GM19397 (cell line): ENCODE results near the gene DDIAS.
A peak's percentile ranks its signal among the peaks of the same experiment; 100 is the strongest.
"Not testable (repeated sequence)": the region's sequence is repeated elsewhere in the genome, so short reads cannot be mapped to it uniquely, and the experiment has no call there.

ENCODE experiments used
- ATAC-seq: cut with Tn5 transposase; IDR thresholded peaks from one replicate; pipeline ENCODE4 v1.9.1; 2021; ENCODE audit warnings: mild to moderate bottlenecking, moderate library complexity; ENCODE audit not compliant: unreplicated experiment

DDIAS gene

DNA sequence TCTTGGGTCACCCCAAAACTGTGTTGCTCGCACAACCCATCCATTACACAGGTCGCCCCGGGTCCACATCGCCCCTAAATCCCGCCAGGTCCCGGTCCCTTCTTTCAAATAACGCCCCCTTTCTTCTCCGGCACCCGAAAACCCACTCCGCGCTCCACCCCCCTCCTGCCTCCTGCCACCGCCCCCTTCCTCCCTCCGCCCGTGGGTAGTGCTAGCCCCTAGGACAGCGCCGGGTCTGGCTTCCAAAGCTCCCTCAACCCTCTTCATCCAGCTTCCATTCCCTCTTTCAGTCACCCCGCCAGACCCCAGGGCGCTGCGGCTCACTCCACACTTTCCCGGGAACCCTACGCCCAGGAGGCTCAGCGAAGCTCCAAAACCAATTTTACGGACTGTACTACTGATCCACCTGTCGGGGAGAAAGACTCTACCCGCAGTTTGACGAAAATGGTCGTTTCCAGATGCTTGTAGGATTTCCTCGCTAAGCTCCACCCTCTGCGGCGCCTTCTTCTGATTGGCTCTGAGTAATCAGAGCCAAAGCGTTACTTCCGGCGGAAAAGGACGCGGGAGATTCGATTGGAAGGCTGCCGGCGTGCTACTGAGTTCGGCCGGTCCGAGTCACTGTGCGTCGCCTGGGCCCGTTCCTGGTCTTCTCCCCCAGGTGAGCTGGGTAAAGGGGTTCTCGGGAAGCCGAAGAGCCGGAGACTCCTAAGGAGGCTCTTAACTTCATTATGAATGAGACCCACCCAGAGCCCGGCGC, at the start of gene DDIAS:
DDIAS (plus strand) TSS at position 572 of the 757 bp plus-strand sequence. CDS start 13,003 bp downstream, outside the sequence.
- ATAC-seq: peak; percentile 74

DNA sequence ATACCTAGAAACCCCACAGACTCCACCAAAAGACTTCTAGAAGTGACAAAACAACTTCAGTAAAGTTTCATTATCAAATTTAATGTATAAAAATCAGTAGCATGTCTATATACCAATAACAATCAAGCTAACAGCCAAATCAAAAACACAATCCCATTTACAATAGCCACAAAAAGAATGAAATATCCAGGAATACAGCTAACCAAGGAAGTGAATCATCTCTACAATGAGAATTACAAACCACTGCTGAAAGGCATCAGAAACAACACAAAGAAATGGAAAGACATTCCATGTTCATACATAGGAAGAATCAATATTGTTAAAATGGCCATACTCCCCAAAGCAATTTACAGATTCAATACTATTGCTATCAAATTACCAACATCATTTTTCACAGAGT, 47.3 kb upstream of the DDIAS start:
- ATAC-seq: no peak

DNA sequence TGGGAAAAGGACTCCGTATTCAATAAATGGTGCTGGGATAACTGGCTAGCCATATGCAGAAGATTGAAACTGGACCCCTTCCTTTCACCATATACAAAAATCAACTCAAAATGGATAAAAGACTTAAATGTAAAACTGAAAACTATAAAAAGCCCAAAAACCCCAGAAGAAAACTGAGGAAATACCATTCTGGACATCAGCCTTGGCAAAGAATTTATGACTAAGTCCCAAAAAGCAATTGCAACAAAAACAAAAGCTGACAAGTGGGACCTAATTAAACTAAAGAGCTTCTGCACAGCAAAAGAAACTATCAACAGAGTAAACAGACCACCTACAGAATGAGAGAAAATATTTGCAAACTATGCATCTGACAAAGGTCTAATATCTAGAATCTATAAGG, 46.6 kb upstream of the DDIAS start:
- not testable (repeated sequence) for ATAC-seq

DNA sequence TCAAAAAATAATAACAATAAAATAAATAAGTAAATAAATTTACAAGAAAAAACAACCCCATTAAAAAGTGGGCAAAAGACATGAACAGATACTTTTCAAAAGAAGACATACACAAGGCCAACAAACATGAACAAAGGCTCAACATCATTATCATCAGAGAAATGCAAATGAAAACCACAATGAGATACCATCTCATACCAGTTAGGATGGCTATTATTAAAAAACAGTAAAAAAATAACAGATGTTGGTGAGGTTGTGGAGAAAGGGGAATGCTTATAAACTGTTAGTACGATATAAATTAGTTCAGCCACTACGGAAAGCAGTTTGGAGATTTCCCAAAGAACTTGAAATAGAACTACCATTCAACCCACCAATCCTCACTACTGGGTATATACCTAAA, 45.9 kb upstream of the DDIAS start:
- no peak for ATAC-seq

- no peak for ATAC-seq
These were observed 44.4 kb upstream of the DDIAS start for GRCh38 chr11:82857145-82857544.

DNA sequence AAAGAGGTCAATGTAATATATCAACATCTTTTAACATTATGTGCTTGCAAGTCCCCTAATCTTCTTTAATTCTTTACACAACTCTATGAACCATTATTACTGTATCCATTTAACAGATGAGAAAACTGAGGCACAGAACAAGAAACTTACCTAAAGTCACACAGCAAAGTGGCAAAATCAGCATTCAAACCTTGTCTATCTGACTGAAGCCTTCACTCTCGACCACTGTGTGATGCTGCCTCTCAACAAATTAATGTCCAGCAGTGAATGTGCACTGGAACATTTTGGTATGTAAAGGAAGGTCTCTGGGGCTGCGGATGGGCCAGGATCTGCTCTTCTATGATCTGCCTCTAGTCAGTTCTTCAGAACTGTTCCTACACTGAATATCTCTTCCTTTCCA, 43.4 kb upstream of the DDIAS start:
- ATAC-seq: no peak

GRCh38 chr11:82858556-82859091, 42.9 kb upstream of the DDIAS start:
- no peak for ATAC-seq

DNA sequence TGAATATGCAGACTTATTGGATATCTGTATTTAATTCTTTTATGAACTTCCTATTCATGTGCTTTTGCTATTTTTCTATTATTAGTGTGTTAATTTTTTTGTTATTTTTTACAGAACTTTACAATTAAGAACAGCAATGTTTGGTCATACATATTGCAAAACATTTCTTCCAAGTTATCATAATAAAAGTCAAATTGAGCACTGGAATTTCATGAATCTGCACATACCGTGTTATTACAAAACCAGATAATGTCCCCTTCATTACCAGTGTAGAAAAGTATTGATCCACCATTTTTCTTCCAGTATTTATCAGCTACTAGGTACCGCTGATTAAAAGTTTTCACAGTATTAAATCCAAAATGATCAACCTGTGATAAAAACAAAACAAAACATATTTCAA, 41.8 kb upstream of the DDIAS start:
- ATAC-seq: no peak

GRCh38 chr11:82862379-82862778, 39.2 kb upstream of the DDIAS start:
- no peak for ATAC-seq

GRCh38 chr11:82863209-82863608, 38.3 kb upstream of the DDIAS start:
- no peak for ATAC-seq

- ATAC-seq: no peak
These were observed 37.3 kb upstream of the DDIAS start for GRCh38 chr11:82864268-82864667.

DNA sequence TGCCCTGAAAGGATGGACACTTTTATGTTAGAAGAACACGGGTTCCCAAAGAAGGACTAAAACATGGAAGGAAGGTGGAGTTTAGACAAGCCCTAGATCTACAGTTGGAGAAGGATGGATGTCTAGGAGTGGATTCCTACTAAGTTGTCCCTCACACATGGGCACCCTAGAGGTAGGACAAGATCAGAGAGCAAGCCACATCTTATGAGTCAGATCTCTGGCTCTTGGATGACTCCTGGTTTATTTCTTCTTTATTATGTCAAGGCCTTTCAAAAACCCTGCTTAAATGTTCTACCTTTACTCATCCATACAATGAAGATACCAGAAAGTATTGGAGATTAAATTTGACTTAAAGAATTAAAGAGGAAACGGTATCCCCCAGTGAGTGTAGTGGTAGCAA, 35.7 kb upstream of the DDIAS start:
- ATAC-seq: no peak

DNA sequence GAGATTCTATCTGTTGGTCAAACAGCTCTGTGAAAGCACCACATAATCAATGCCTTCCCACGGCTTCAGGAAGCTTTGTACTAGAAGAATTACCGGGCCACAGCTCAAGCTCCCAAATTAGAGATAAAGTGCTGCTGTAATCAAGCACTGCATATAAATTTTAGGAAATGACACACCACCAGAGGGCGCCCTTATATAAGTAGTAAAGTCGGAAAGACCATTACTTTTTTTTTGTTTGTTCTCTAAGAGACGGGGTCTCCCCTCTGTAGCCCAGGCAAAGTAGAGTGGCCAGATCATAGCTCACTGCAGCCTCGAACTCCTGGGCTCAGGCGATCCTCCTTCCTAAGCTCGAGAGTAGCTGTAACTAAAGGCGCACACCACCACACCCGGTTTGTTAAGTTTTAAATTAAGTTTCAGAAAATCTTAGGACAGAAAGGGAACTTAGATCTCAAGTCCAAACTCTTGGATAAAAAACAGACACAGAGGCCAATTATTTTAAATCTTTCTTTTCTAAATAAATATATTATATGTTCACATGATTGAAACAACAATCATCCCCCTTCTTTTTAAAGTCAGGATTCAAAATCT, 33.9 kb upstream of the DDIAS start:
- no peak for ATAC-seq

- no peak for ATAC-seq
These were observed 31.9 kb upstream of the DDIAS start for GRCh38 chr11:82869657-82870056.

DNA sequence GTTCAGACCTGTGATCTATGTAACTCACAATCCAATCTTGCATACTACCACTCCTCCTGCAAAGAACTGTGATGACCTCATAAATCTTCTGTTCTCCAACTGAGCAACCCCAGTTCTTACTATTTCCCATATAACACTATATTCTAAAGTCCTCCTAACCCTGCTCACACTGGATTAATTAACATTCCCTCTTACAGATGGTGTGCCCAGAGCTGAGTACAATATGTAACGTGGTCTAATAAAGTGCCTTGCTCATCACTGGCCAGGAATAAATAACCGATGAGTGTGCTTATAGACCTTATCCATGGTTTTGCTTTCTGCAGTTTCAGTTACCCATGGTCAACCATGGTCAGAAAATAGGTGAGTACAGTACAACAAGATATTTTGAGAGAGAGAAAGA, 29.9 kb upstream of the DDIAS start:
- no peak for ATAC-seq

- no peak for ATAC-seq
These were observed 29.0 kb upstream of the DDIAS start for GRCh38 chr11:82872377-82873150.

GRCh38 chr11:82873919-82874333, 27.6 kb upstream of the DDIAS start:
- no peak for ATAC-seq

GRCh38 chr11:82874646-82875523, 26.7 kb upstream of the DDIAS start:
- ATAC-seq: no peak

- ATAC-seq: no peak
These were observed 17.7 kb upstream of the DDIAS start for GRCh38 chr11:82883853-82884252.

DNA sequence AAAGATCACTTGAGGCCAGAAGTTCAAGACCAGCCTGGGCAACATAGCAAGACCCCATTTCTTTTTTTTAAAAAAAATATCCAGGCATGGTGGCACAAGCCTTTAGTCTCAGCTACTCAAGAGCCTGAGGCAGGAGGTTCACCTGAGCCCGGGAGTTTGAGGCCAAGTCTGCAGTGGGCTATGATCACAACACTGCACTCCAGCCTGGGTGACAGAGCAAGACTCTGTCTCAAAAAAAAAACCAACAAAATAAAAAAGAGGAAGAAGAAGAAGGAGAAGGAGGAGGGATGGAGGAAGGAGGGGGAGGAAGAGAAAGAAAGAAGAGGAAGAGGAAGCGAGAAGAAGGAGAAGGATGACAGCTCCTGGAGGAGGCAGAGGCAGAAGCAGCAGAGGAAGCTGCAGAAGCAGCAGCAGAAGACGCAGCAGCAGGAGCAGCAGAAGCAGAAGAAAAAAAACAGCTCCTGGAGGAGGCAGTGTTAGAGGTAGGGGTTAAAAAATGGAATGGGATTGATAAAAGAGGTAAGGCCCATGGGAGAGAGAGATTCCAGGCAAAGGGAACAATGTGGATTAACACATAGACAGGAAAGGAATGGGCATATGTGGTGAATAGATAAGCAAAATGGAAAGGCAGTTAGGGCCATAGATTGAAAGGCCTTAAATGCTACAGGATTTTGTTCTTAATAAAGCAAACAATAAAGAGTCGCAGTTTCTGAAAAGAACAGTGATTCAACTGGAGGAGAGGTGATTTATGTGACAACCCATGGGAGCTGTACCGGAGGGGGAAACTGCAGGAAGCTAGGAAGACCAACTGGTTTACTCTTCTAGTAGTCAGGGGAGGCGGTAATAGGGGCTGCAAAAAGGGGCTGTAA, 12.2 kb upstream of the DDIAS start:
- ATAC-seq: no peak
